GM21367 (cell line): ENCODE data around the gene CRYAA.

Experiments used
- ATAC-seq: cut with Tn5 transposase; IDR thresholded peaks from one replicate; pipeline ENCODE4 v1.9.1; 2021; ENCODE audit not compliant: unreplicated experiment

The CRYAA gene

DNA sequence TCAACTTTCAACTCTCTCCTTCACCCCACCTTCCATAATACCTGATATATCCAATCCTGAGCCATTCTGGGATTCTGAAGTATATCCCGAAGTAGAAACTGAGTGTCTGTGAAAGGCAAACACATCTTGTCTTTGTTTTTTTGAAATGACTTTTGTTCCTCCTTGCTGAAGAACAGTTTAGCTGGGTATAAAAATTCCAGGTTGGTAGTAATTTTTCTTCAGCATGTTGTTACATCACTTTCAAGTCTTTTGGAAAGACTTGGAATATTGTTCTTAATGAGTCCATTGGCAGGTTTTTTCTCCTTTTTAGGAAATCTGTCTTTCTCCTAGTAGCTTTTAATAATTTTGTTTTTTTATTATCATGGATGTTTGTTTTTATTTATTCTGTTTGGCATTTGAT lies 32.7 kb downstream of the CRYAA start:
- no peak for ATAC-seq

DNA sequence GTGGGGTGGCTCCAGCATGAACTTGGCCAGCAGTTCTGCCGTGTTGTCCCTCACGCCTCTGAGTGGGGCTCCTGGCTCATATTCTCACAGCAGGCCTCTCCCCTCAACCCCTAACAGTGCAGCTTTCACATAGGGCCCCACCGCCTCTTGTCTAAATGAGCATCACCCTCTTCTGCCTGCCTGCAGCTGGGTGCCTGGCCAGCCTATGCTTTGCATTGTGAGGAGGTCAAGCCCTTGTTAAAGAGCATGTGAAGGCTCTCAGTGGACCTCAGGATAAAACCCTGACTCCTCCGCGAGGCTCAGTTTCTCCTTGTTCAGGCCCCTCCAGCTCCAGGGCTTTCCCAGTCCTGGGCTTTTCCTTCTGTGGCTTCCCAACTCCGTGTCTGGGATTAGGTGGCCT lies 34.8 kb downstream of the CRYAA start:
- ATAC-seq, result no peak

DNA sequence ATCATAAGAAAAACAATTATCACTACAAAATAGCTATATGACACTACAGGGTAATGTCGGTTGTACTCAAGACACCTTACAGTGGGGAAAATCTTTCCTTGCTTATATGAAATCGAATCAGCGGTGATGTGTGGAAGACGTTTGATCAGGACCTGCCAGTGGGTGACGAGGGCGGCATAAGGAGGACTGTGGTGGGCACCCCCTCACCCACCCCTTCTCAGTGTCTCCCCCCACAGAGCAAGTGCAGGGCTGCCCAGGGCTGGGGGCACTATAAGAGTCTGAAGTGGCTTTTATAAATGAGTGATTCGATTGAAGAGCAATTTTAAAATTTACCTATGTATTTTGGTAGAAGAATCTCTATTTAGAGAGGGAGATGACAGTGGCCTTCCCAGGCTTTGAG lies 35.8 kb downstream of the CRYAA start:
- no peak for ATAC-seq

DNA sequence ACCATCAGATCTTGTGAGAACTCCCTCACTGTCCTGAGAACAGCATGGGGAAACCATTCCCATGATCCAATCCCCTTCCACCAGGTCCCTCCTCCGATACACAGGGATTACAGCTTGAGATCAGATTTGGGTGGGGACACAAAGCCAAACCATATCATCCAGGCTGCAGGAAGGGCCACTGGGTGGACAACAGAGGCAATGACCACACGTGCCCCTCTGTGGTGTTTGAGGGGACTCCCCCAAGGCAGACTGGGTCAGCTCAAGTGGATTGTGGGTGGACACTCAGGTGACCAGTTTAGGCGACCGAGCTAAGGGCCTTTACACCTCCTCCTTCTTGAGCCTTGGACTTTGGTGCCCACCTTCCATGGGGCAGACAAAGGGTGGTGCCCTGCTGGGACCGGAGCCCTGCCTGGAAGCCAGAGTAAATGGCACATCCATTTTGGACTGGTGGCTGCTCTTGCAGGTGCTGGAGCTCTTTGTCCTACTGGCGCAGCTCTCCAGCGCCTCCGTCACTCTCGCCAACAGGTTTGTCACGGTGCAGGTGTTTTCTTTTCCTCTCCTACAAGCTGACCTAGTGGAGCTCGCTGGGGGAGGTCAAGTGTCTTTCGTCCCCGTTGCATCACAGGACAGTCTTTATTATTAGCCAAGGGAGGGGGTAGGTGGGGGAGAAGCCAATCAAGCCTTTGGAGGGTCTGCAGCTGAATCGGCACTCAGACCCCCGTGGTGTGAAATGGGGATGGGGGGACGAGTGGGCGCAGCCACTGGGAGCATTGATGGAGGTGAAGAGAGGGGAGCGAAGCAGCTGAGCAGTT lies 37.6 kb downstream of the CRYAA start:
- ATAC-seq, result no peak

DNA sequence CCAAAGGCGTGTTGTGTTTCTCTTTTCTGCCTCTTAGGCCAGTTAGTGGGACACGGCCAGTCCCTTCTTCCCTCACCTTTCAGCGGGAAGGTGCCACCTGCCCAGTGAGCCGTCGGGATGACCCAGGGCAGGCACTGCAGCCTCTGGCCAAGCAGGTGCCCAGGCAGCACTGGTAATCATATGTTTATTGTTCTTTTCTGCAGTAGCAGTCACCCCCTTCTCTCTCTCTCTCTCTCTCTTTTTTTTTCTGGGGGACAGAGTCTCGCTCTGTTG lies 38.2 kb downstream of the CRYAA start:
- no peak for ATAC-seq

GRCh38 chr21:43207868-43208267 lies 39.1 kb downstream of the CRYAA start:
- ATAC-seq, result no peak

DNA sequence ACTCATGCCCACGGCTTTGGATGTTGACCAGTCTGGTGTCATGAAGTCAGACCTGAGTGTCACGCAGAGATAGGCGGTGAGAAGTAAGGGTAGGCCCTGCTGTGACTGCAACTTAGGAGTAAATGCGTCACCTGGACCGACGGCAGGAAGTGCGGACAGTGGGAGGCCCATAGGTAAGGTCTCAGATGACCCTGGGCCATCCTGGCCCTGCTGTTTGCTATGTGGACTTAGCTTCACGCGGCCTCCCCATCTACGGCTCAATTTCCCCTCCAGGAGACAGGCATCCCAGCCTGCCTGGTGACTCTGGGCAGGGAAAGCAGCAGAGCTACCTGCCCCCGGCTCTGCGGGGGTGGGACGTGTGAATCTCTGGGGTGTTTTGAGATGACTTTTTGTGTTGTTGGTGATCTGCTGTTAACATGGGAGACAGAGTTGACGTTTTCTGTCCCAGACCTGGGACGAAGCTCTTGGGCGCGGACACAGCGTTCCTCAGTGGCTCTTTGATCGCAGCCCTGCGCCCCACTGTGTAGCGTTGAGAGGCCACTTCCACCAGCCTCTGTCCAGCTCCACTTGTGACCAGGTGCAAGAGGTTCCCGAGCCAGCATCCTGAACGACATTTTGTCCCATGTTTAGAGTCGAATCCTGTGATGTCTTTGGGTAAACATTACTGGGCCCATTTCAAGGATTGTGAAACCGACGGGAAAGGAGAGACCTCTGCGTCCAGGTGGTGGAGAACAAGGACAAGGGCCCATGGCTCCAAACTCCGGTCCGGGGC lies 39.9 kb downstream of the CRYAA start:
- ATAC-seq, result no peak

DNA sequence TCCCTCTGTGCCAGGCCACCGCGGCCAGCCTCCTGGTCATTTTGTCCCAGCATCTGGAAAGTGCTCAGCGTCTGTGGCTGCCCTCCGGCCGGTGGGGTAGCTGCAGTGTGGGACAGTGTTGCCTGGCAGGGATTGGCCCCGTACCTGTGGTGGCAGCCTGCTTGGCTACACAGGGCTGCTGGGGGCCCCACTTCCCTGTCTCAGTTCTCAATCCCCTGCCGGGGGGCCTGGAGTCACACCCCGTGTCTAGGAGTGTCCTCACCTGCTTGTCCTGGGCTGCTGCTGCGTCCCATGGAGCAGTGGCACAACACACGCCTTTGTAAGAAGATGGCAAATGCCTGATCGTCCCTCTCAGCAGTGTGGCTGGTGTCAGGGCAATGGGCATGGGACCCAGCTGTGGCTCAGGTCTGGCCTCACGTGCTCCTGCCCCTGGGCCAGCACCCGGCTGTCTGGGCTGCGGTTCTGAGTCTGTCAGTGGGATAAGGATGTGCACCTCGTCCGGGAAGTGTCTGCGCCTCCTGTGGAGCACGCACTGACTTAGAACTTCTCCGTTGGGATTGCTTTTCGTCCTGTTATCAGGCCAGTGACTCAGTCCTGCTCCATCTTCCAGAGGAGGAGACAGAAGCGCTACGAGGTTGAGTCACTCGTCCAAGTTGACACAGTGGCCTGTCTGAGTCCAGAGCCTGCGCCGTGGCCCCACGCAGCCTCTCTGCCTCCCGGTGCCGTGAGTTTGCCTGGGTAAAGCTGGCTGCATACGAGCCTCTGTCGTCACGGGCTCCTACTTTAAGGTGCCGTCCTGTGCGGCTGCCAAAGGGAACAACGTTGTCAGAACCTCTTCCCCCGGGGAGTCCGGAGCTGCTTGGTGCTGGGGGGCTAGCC lies 41.0 kb downstream of the CRYAA start:
- ATAC-seq, result no peak

DNA sequence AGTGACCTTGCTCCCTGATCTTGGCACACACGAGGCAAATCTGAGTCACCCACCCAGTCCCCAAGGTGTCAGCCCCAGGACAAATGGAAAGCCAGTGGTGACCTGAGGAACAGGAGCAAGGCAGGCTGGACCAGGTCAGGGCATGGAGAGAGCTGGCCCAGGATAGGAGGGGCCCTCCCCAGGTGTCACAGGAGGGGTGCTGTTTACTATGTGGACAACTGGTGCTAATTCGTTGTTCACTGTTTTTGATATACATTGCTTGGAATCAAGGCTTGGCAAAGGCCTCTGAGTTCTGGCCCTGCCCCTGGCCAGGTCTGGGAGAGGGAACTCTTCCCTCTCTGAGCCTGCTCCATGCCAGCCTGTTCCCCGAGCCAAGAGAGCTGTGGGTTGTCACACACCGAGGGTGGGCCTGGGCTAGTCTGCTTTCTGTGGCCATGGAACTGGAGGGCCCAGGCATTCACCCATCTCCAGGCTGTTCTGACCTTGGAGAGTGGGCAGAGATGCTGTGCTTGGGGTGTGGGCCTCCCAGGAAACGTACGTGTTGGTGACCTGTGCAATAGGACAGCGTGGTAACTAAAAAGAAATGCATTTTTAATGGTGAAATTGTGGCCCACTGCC lies 41.8 kb downstream of the CRYAA start:
- ATAC-seq, result no peak

- ATAC-seq, result no peak
Observed at GRCh38 chr21:43211072-43211759, 42.4 kb downstream of the CRYAA start.

DNA sequence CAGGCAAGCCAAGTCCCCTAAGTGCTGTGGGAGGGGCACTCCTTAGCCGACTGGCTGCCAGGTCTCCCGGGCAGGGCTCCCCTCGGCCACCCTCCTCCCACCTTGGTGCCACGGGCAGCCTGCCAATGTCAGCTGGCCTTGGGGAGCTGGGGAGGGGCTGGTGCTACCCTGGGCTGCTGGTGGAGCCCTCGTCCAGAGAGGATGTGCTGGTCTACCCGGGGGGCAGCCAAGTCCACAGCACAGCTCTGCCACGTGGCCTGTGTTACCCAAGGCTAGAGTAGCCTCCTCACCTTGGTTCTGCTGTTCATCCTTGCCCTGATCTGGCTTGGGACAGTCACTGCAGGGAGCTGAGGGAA lies 42.9 kb downstream of the CRYAA start:
- no peak for ATAC-seq
